Sigmoid colon (tissue), 4 donors: ENCODE data around the gene PRMT9.

ENCODE experiments used
- EP300 ChIP-seq, 4 donors: sonication (generic); formaldehyde crosslinking; IDR thresholded peaks; one replicate each; pipeline ENCODE4 v1.6.1; 2017; ENCODE audit warnings: antibody characterized with exemption in 4 of 4
- POLR2AphosphoS5 ChIP-seq, 4 donors: sonication (generic); formaldehyde crosslinking; IDR thresholded peaks; one replicate each; pipeline ENCODE4 v1.6.1; 2017; ENCODE audit warnings: antibody characterized with exemption in 4 of 4
- TF ChIP-seq, protein P1 (sequence below), 4 experiments: fragments of 450-650 bp in 3 of 4; fragments of 200-600 bp in 1 of 4; IDR thresholded peaks; one replicate each; pipeline ENCODE4 v1.5.1; 2016 to 2019; ENCODE audit warnings: antibody characterized with exemption in 4 of 4, mild to moderate bottlenecking in 3 of 4, moderate library complexity in 2 of 4

DNA sequence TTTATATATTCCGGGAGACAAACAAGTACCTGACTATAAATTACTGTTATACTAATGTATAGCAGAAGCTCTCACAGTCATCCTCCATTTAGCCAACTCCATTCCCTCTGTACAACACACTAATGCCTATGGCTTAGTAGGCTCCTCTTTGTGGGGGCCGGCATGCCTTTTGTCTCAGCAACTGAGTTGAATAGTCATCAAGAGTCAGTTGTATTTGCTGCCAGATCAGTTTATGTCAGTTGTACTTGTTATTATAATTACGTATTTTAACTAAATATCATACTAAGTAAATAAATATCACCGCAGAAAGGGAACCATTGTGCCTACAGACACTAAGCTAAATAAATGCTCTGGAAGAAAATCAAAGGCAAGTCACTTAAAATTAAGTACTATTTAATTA, 9.9 kb downstream of the PRMT9 start:
- TF ChIP-seq POLR2AphosphoS5 (IDR thresholded peaks at IDR 0.05) (no peak), EP300 (IDR thresholded peaks at IDR 0.05) (no peak)
- TF ChIP-seq, protein P1, sequence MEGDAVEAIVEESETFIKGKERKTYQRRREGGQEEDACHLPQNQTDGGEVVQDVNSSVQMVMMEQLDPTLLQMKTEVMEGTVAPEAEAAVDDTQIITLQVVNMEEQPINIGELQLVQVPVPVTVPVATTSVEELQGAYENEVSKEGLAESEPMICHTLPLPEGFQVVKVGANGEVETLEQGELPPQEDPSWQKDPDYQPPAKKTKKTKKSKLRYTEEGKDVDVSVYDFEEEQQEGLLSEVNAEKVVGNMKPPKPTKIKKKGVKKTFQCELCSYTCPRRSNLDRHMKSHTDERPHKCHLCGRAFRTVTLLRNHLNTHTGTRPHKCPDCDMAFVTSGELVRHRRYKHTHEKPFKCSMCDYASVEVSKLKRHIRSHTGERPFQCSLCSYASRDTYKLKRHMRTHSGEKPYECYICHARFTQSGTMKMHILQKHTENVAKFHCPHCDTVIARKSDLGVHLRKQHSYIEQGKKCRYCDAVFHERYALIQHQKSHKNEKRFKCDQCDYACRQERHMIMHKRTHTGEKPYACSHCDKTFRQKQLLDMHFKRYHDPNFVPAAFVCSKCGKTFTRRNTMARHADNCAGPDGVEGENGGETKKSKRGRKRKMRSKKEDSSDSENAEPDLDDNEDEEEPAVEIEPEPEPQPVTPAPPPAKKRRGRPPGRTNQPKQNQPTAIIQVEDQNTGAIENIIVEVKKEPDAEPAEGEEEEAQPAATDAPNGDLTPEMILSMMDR (IDR thresholded peaks at IDR 0.05): no peak
